HepG2 (cell line): ENCODE measurements around the gene SPDL1. TPM values are rescaled to one million over a fixed set of nuclear protein-coding genes. Genes with fewer than 3 reads are reported as not detected.

Source experiments
- ATAC-seq: fragments of 200-7000 bp; cut with Tn5 transposase; 3 replicates; pipeline ENCODE4 v1.9.1; 2020; ENCODE audit warnings: mild to moderate bottlenecking, moderate library complexity
- BruUV-seq: library from RNA; stranded (reverse); fragments of 400-500 nt; replicated peaks from 2 replicates; lab custom pipeline; 2021; lab: Mats Ljungman, UMichigan
- CTCF ChIA-PET: fragments of 300-600 bp; formaldehyde crosslinking; extraction: SDS; loops from one replicate; lab custom pipeline; 2021; ENCODE audit warnings: low total read pairs, inconsistent platforms, low intra/inter-chr PET ratio; lab: Yijun Ruan, JAX
- POLR2A ChIA-PET: fragments of 350-600 bp; sonication (Branson Sonifier 250); formaldehyde crosslinking; loops from one replicate; lab custom pipeline; 2020; ENCODE audit warnings: antibody characterized with exemption, inconsistent platforms; lab: Yijun Ruan, JAX
- DNase-seq: peaks from one replicate; pipeline ENCODE4 v3.0.0-alpha.2; 2015; ENCODE audit warnings: low spot score
- FAIRE-seq: peaks from 3 replicates; lab custom pipeline; 2011; peaks lifted over from hg19 to GRCh38; lab: Jason Lieb, UNC
- H2AFZ ChIP-seq: one replicate; pipeline ENCODE4 v1.6.1; 2011; ENCODE audit warnings: low read length, inconsistent platforms
- H3K27ac ChIP-seq: fragments of 300-600 bp; 3 replicates; pipeline ENCODE4 v1.8.0; 2011; ENCODE audit warnings: mixed run types, mild to moderate bottlenecking, mixed read lengths, low read length, inconsistent platforms; ENCODE audit not compliant: insufficient read depth; ENCODE audit errors: extremely low read length
- H3K27me3 ChIP-seq, 2 experiments: fragments of 200-600 bp in 1 of 2; 2 replicates in 1 of 2; 3 replicates in 1 of 2; pipeline versions ENCODE4 v1.6.0 to v1.8.0; 2011; ENCODE audit warnings: low read length in 2 of 2, mild to moderate bottlenecking in 2 of 2, moderate library complexity in 2 of 2, inconsistent platforms in 1 of 2; ENCODE audit not compliant: insufficient read depth in 2 of 2, control insufficient read depth in 1 of 2
- H3K36me3 ChIP-seq, 2 experiments: fragments of 200-600 bp in 1 of 2; replicated peaks in 1 of 2; 2 replicates in 1 of 2; 3 replicates in 1 of 2; pipeline versions ENCODE4 v1.5.1 to v1.8.0; 2011; ENCODE audit warnings: low read length in 2 of 2, inconsistent platforms in 1 of 2; ENCODE audit not compliant: insufficient read depth in 2 of 2, control insufficient read depth in 1 of 2
- H3K4me1 ChIP-seq: 2 replicates; pipeline ENCODE4 v1.5.1; 2012; ENCODE audit warnings: low read length, inconsistent platforms; ENCODE audit not compliant: insufficient read depth
- H3K4me2 ChIP-seq: 2 replicates; pipeline ENCODE4 v1.6.0; 2011; ENCODE audit warnings: low read depth, low read length, inconsistent platforms
- H3K4me3 ChIP-seq, 3 experiments: fragments of 200-600 bp in 1 of 3; sonication (generic), shearing (Covaris generic) in 1 of 3; replicated peaks in 1 of 3; 2 replicates each; pipeline ENCODE4 v1.5.1; 2011 to 2016; ENCODE audit warnings: low read length in 3 of 3, inconsistent platforms in 2 of 3, low read depth in 2 of 3, mild to moderate bottlenecking in 2 of 3, control low read depth in 1 of 3, mixed read lengths in 1 of 3; ENCODE audit not compliant: insufficient read depth in 1 of 3
- H3K79me2 ChIP-seq: one replicate; pipeline ENCODE4 v1.6.1; 2011; ENCODE audit warnings: low read length, inconsistent platforms; ENCODE audit not compliant: insufficient read depth
- H3K9ac ChIP-seq: 2 replicates; pipeline ENCODE4 v1.6.0; 2011; ENCODE audit warnings: mild to moderate bottlenecking, low read depth, low read length, inconsistent platforms; ENCODE audit not compliant: insufficient read depth
- H3K9me3 ChIP-seq: 2 replicates; pipeline ENCODE4 v1.5.1; 2012; ENCODE audit warnings: mild to moderate bottlenecking, low read length
- H4K20me1 ChIP-seq: 2 replicates; pipeline ENCODE4 v1.6.0; 2011; ENCODE audit warnings: inconsistent platforms, mild to moderate bottlenecking, low read length, moderate library complexity; ENCODE audit not compliant: insufficient read depth
- CENPBD1 ChIP-seq: sonication (generic); formaldehyde crosslinking; IDR thresholded peaks from 2 replicates; pipeline ENCODE4 v1.8.0; 2022; ENCODE audit warnings: missing genetic modification reagents, low read depth, mild to moderate bottlenecking, borderline replicate concordance
- LRRFIP1 ChIP-seq: sonication (generic); formaldehyde crosslinking; conservative IDR thresholded peaks from 2 replicates; pipeline ENCODE4 v1.4.0; 2020; ENCODE audit warnings: missing genetic modification reagents
- NCOA2 ChIP-seq: sonication (generic); formaldehyde crosslinking; IDR thresholded peaks from 2 replicates; pipeline ENCODE4 v1.8.0; 2022; ENCODE audit warnings: inconsistent platforms
- NFAT5 ChIP-seq: sonication (generic); formaldehyde crosslinking; IDR thresholded peaks from 2 replicates; pipeline ENCODE4 v1.4.0; 2020; ENCODE audit warnings: missing genetic modification reagents
- RAD21 ChIP-seq: fragments of 450-650 bp; formaldehyde crosslinking; IDR thresholded peaks from 2 replicates; pipeline ENCODE4 v1.5.0; 2020; ENCODE audit warnings: mild to moderate bottlenecking
- RERE ChIP-seq: IDR thresholded peaks from 2 replicates; pipeline ENCODE4 v1.6.1; 2016; ENCODE audit warnings: low read depth, missing genetic modification reagents, missing compliant biosample characterization
- TP53 ChIP-seq: sonication (generic); formaldehyde crosslinking; conservative IDR thresholded peaks from 2 replicates; pipeline ENCODE4 v1.4.0; 2020; ENCODE audit warnings: missing genetic modification reagents
- ZNF230 ChIP-seq: sonication (generic); formaldehyde crosslinking; IDR thresholded peaks from 2 replicates; pipeline ENCODE4 v1.4.0; 2020; ENCODE audit warnings: mild to moderate bottlenecking, missing genetic modification reagents
- ZNF468 ChIP-seq: sonication (generic); formaldehyde crosslinking; IDR thresholded peaks from 2 replicates; pipeline ENCODE4 v1.8.0; 2022; ENCODE audit warnings: mild to moderate bottlenecking, moderate library complexity, missing genetic modification reagents
- ZNF75D ChIP-seq: sonication (generic); formaldehyde crosslinking; IDR thresholded peaks from 2 replicates; pipeline ENCODE4 v1.8.1; 2023; ENCODE audit warnings: missing genetic modification reagents, mild to moderate bottlenecking, borderline replicate concordance
- WGBS: methylation state at CpG from one replicate; pipeline ENCODE4 v1.1.6; 2017; ENCODE audit warnings: low lambda C conversion rate; 5-methylcytosine and 5-hydroxymethylcytosine counted together
- in situ Hi-C: cut with HindIII; loops from 2 replicates; pipeline ENCODE4 v1.10.0; 2017; ENCODE audit warnings: low pct_unique_long_range_greater_than_20kb; ENCODE audit not compliant: extremely low pct_ligation_motif_present
- intact Hi-C: fragments of 100-400 bp; cut with micrococcal nuclease; formaldehyde crosslinking; loops from one replicate; pipeline ENCODE4 v1.10.0; 2022; ENCODE audit not compliant: unreplicated experiment
- polyA plus RNA-seq, 8 experiments: library from polyadenylated mRNA; depleted of rRNA in 3 of 8; stranded (reverse) in 7 of 8; unstranded in 1 of 8; fragments of >200 nt; fragmentation: Illumina TruSeq in 4 of 8; extraction: Trizol in 4 of 8; gene quantifications; 2 replicates each; pipeline versions ENCODE4 v1.2.1 to v1.2.3, GENCODE V29; 2011 to 2016; ENCODE audit warnings: low read depth in 4 of 8, missing spikeins in 1 of 8, mixed read lengths in 1 of 8; ENCODE audit not compliant: insufficient read depth in 1 of 8
- total RNA-seq, 5 experiments: library from RNA; depleted of rRNA; stranded (reverse); fragments of >200 nt; fragmentation: Illumina TruSeq; extraction: Trizol; gene quantifications; 2 replicates each; pipeline ENCODE4 v1.2.3, GENCODE V29; 2016; ENCODE audit warnings: low read depth in 1 of 5

Gene SPDL1
- total and polyA plus RNA-seq, 2 of the 13 experiments (the other 11 are each of a cell fraction or from before 2014, with no cell fraction given), result 10.9 to 36.6 TPM

GRCh38 chr5:169554251-169554650, 29.3 kb upstream of the SPDL1 start:
- no peaks in the 10 kb centered on the region for H4K20me1 ChIP-seq
- ATAC-seq (no peak), FAIRE-seq (no peak), DNase-seq (no peak)
- no peak overlapping the region for H3K9ac ChIP-seq
- ChIA-PET POLR2A (no interaction called here), CTCF (no interaction called here)
- no peak overlapping the region for H3K27ac ChIP-seq
- no peak overlapping the region for H3K4me3 ChIP-seq
- intact Hi-C loops (no loop called here), in situ Hi-C loops (no loop called here)
- H2AFZ ChIP-seq, result no peak overlapping the region
- 3% methylated on average over 1 of the region's 1 CpG for WGBS
- H3K9me3 ChIP-seq, result peaks cover 4% of the 10 kb centered on the region; the same call in 1 of the 2 replicates
- no peaks in the 10 kb centered on the region for H3K79me2 ChIP-seq
- H3K4me2 ChIP-seq, result no peak overlapping the region
- H3K36me3 ChIP-seq, result no peaks in the 10 kb centered on the region
- no peaks in the 10 kb centered on the region for H3K4me1 ChIP-seq
- no peaks in the 10 kb centered on the region for H3K27me3 ChIP-seq
- BruUV-seq, result no TSS peak
- no peak for TF ChIP-seq ZNF468 (CRISPR knock-in tag)
- no peak for TF ChIP-seq CENPBD1
- TF ChIP-seq ZNF230 (CRISPR knock-in tag), result no peak
- no peak for TF ChIP-seq RERE (CRISPR knock-in tag)
- no peak for TF ChIP-seq LRRFIP1 (CRISPR knock-in tag)
- no peak for TF ChIP-seq TP53 (CRISPR knock-in tag)
- TF ChIP-seq RAD21 (CRISPR knock-in tag), result no peak
- no peak for TF ChIP-seq NFAT5
- no peak for TF ChIP-seq NCOA2 (CRISPR knock-in tag)
- TF ChIP-seq ZNF75D (CRISPR knock-in tag), result no peak
